ENCODE measurements around the gene SWAP70.

The SWAP70 gene

DNA sequence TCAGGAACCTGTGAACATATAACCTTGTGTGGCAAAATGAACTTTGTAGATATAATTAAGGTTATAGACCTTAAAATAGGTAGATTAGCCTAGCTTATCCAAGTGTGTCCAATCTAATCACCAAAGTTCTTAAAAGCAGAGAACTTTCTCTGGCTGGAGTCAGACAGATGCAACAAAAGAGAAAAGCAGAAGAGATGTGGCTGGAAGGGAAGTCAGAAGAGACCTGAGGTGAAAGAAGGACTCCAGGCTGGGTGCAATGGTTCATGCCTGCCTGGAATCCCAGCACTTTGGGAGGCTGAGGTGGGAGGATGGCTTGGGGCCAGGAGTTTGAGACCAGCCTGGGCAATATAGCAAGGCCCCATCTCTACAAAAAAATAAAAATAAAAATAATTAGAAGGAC is 39.4 kb upstream of the SWAP70 start:
- TF ChIP-seq, protein P1, sequence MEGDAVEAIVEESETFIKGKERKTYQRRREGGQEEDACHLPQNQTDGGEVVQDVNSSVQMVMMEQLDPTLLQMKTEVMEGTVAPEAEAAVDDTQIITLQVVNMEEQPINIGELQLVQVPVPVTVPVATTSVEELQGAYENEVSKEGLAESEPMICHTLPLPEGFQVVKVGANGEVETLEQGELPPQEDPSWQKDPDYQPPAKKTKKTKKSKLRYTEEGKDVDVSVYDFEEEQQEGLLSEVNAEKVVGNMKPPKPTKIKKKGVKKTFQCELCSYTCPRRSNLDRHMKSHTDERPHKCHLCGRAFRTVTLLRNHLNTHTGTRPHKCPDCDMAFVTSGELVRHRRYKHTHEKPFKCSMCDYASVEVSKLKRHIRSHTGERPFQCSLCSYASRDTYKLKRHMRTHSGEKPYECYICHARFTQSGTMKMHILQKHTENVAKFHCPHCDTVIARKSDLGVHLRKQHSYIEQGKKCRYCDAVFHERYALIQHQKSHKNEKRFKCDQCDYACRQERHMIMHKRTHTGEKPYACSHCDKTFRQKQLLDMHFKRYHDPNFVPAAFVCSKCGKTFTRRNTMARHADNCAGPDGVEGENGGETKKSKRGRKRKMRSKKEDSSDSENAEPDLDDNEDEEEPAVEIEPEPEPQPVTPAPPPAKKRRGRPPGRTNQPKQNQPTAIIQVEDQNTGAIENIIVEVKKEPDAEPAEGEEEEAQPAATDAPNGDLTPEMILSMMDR (IDR thresholded peaks at IDR 0.05; ENCODE audit: low read length, missing control alignments), result no peak
- no peak for DNase-seq (ENCODE audit: low read depth)
- H3K4me3 ChIP-seq (replicated peaks; ENCODE audit: low read depth, low read length), result no peak overlapping the region

DNA sequence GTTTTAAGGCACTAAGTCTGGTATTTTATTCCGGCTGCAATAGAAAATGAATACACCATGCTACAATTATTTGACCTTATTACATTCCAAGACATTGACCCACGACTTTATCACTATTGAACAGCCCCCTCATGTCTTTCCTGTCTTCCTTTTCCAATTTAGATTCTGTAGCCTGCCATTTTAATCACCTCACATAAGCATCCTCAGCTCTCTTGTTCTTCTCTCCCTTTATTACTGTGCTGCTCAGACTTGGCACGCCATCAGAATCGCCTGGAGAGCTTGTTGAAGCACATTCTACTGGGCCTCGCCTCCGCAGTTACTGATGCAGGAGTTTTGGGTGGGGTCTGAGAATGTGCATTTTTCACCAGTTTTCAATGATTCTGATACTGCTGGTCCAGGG is 38.7 kb upstream of the SWAP70 start:
- H3K4me3 ChIP-seq (replicated peaks; ENCODE audit: low read depth, low read length), result no peak overlapping the region
- DNase-seq (ENCODE audit: low read depth), result no peak
- TF ChIP-seq, protein P1 (IDR thresholded peaks at IDR 0.05; ENCODE audit: low read length, missing control alignments), result no peak

DNA sequence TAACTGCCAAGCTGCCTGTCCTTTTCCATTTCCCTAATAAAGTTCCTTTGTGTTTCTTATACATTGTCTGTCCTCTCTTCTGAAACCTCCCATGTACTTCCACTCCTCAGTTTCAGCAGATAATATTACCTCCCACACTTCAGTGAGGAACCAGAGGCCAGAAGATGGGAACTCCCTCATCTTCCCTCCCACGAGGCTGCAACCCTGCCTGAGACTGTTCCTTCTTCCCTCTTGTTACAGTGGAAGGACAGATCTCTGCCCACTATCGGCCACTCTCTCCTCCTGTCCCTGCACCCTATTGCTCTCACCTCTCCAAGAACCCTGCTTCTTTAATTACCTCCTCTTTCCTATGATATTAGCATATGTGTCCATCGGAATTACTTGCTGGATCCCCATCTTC is 38.1 kb upstream of the SWAP70 start:
- H3K4me3 ChIP-seq (replicated peaks; ENCODE audit: low read depth, low read length), result no peak overlapping the region
- DNase-seq (ENCODE audit: low read depth), result no peak
- TF ChIP-seq, protein P1 (IDR thresholded peaks at IDR 0.05; ENCODE audit: low read length, missing control alignments), result no peak

DNA sequence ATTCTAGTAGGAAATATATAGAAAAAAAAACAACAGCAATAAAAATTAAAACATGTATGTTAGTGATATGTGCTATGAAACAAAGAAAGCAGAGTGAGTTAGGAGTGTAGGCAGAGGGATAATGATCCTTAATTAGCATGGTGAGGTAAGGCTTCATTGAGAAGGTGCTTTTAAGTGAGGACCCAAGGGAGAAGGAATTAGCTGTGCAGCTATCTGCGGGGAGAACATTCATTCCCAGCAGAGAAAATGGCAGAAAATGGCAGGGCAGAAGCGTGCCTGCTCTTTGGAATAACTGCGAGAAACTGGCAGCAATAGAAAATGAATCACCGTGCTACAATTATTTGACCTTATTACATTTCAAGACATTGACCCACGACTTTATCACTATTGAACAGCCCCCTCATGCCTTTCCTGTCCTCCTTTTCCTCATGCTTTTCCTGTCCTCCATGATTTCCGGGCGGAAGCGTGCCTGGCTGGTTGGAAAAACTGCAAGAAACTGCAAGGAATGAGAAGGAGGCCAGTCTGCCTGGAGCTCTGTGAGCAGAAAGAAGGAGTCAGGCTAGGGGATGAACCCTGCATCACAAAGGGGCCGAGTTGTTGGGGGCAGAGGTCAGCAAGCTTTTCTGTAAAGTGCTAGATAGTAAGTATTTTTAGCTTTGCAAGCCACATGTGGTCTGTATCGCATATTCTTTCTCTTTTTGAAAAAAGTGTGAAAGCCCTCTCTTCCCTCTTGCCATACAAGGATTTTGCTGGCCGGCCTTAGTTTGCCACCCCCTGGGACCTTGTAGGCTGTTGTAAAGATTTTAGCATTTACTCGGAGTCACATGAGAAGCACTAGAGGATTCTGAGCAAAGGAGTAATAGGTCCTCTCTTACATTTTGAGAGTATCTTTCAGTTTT is 37.1 kb upstream of the SWAP70 start:
- no peak overlapping the region for H3K4me3 ChIP-seq (replicated peaks; ENCODE audit: low read depth, low read length)
- TF ChIP-seq, protein P1 (IDR thresholded peaks at IDR 0.05; ENCODE audit: low read length, missing control alignments), result no peak
- DNase-seq (ENCODE audit: low read depth), result no peak

DNA sequence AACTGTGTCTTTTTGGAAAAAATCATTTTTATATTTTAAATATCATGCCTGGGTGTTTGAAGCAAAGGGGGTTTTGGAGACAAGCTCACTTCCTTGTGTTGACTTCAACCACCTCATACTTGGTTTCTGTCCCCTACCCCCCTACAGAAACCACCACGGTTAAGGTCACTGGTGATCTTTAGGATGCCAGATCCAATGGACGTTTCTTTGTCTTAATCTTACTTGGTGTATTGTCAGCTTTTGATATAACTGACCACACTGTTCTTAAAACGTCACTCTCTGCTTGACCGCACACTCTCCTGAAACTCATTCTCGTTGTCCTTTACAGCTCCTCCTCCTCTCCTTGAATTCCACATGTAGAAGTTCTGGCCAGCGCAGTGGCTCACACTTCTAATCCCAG is 34.8 kb upstream of the SWAP70 start:
- TF ChIP-seq, protein P1 (IDR thresholded peaks at IDR 0.05; ENCODE audit: low read length, missing control alignments), result no peak
- no peak for DNase-seq (ENCODE audit: low read depth)
- no peak overlapping the region for H3K4me3 ChIP-seq (replicated peaks; ENCODE audit: low read depth, low read length)

DNA sequence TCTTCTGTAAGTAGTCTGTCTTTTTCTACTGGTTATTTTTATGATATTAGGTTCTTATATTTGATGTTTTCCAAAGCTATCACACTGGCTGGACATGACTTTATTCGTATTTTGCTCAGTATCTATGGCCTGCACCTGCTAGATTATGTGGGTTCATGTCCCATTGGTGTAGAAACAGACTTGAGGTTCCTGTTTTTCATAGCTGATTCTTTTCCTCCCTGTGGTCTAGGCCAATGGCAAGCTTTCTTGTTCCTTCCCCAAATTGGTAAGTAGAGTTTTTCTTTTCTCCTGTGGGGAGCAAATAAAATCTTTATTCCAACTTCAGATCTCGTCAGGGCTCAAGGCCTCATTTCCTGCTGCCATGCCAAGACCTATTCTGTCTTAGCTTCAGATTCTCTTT is 30.2 kb upstream of the SWAP70 start:
- no peak overlapping the region for H3K4me3 ChIP-seq (replicated peaks; ENCODE audit: low read depth, low read length)
- no peak for DNase-seq (ENCODE audit: low read depth)
- TF ChIP-seq, protein P1 (IDR thresholded peaks at IDR 0.05; ENCODE audit: low read length, missing control alignments), result no peak

DNA sequence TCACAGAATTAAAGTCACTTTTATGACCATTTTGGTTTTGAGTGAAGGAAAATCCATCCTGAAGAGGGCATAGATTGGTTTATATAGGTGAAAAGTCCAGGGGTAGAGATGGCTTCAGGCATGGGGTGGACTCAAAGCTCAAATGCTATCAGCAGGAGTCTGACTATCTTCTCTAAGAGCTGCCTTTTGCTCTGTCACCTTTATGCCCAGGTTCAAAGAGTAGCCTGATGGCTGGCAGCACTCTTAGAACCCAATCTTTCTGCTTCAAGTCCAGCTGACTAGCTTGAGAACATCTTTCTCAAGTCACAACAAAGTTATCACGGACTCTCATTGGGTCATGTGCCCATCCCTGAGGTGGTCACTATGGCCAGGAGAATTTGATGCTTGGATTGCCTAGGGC is 27.2 kb upstream of the SWAP70 start:
- TF ChIP-seq, protein P1 (IDR thresholded peaks at IDR 0.05; ENCODE audit: low read length, missing control alignments), result no peak
- H3K4me3 ChIP-seq (replicated peaks; ENCODE audit: low read depth, low read length), result no peak overlapping the region
- DNase-seq (ENCODE audit: low read depth), result no peak
